ENCODE data around the gene CALML6. TPM values are rescaled to one million over a fixed set of nuclear protein-coding genes. Genes with fewer than 3 reads are reported as not detected.

CALML6 gene
- total and polyA plus RNA-seq, 10 of the 15 experiments (the other 5 are each of a cell fraction or from before 2014, with no cell fraction given), result 0.07 to 1.3 (median 0.21) TPM; not detected in 5

DNA sequence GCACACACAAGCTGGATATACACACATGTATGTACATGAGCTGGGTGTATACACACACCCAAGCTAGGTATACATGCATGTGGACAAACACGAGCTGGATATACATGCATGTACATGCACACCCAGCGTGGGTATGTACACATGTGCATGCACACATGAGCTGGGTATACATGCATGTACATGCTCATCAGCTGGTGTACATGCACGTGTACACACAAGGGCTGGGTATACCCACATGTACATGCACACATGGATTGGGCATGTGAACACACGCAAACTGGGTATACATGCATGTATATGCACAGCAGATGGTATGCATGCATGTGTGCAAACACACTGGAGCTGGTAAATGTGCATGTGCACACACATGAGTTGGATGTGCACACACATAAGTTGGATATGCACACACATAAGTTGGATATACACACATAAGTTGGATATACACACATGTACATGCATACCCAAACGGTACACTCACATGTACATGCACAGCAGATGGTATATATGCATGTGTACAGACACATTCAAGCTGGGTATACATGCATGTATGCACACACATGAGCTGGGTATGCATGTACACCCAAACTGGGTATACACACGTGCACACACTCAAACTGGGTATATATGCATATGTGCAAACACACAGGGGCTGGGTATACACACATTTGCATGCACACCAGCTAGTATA lies 16.7 kb upstream of the CALML6 start:
- intact Hi-C loops (cut with micrococcal nuclease; ENCODE audit: unreplicated experiment) (no loop called here), in situ Hi-C loops (cut with MboI) (no loop called here)
- FAIRE-seq (no peak), ATAC-seq (no peak), DNase-seq (ENCODE audit: low read depth, low spot score) (no peak)
- ChIA-PET SMC1A (ENCODE audit: uncharacterized antibody, unreplicated experiment) (interaction anchor here (1.2 to 1.7 kb wide), 3 partner anchors 7 to 70 kb away, joined by 3 to 5 read pairs (median 3); no protein-coding TSS in a partner anchor), CTCF (interaction anchor here (1.2 to 3.8 kb wide), 5 partner anchors 7 to 123 kb away, joined by 3 to 23 read pairs (median 4); no protein-coding TSS in a partner anchor), POLR2A (interaction anchor here (0.6 to 2.8 kb wide), 4 partner anchors 10 to 31 kb away, joined by 3 to 10 read pairs (median 3); no protein-coding TSS in a partner anchor), RAD21 (ENCODE audit: unreplicated experiment) (interaction anchor here (5.6 kb wide), 1 partner anchor 9 kb away, joined by 28 read pairs; no protein-coding TSS in a partner anchor)
- Histone ChIP-seq H3K36me3 (ENCODE audit: control insufficient read depth in 2 of 2, insufficient read depth in 2 of 2, low read length in 1 of 2) (no peaks in the 10 kb centered on the region), H3K27me3 (replicated peaks in 1 of 2; ENCODE audit: control insufficient read depth in 2 of 2, insufficient read depth in 2 of 2, low read length in 1 of 2) (no peaks in the 10 kb centered on the region), H3K79me2 (ENCODE audit: control insufficient read depth, insufficient read depth, low read length) (no peaks in the 10 kb centered on the region), H3K4me2 (ENCODE audit: control insufficient read depth, insufficient read depth) (no peak overlapping the region), H3K9ac (ENCODE audit: control insufficient read depth, insufficient read depth, low read length) (no peak overlapping the region), H4K20me1 (ENCODE audit: control insufficient read depth, insufficient read depth) (no peaks in the 10 kb centered on the region), H2AFZ (ENCODE audit: control insufficient read depth, low read depth, low read length) (no peak overlapping the region), H3K9me3 (replicated peaks; ENCODE audit: control insufficient read depth, insufficient read depth, low read length) (no peaks in the 10 kb centered on the region; the same call in 2 of the 3 replicates), H3K27ac (ENCODE audit: control insufficient read depth, insufficient read depth) (no peak overlapping the region), H3K4me3 (no peak overlapping the region), H3K4me1 (ENCODE audit: control insufficient read depth, insufficient read depth, low read length) (peaks cover 9% of the 10 kb centered on the region)
- no TSS peak for BruUV-seq (replicated peaks)
- TF ChIP-seq PAX8 (IDR thresholded peaks at IDR 0.05) (0 out of 2 replicates have a peak, but pooled peaks have one; percentile 60), RELA (IDR thresholded peaks at IDR 0.05; ENCODE audit: borderline replicate concordance, partially characterized antibody) (no peak), MTA3 (IDR thresholded peaks at IDR 0.05; ENCODE audit: borderline replicate concordance, low read length) (no peak), SMAD1 (IDR thresholded peaks at IDR 0.05; ENCODE audit: low read depth, partially characterized antibody) (no peak), BHLHE40 (IDR thresholded peaks at IDR 0.05; ENCODE audit: borderline replicate concordance in 1 of 2, low read depth in 2 of 2, low read length in 1 of 2) (no peak)
- TF ChIP-seq, protein P1, sequence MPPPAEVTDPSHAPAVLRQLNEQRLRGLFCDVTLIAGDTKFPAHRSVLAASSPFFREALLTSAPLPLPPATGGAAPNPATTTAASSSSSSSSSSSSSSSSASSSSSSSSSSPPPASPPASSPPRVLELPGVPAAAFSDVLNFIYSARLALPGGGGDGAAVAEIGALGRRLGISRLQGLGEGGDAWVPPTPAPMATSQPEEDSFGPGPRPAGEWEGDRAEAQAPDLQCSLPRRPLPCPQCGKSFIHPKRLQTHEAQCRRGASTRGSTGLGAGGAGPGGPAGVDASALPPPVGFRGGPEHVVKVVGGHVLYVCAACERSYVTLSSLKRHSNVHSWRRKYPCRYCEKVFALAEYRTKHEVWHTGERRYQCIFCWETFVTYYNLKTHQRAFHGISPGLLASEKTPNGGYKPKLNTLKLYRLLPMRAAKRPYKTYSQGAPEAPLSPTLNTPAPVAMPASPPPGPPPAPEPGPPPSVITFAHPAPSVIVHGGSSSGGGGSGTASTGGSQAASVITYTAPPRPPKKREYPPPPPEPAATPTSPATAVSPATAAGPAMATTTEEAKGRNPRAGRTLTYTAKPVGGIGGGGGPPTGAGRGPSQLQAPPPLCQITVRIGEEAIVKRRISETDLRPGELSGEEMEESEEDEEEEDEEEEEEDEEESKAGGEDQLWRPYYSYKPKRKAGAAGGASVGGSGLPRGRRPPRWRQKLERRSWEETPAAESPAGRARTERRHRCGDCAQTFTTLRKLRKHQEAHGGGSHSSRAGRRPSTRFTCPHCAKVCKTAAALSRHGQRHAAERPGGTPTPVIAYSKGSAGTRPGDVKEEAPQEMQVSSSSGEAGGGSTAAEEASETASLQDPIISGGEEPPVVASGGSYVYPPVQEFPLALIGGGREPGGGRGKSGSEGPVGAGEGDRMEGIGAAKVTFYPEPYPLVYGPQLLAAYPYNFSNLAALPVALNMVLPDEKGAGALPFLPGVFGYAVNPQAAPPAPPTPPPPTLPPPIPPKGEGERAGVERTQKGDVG (CRISPR knock-in tag; IDR thresholded peaks at IDR 0.05), result no peak
- TF ChIP-seq, protein P2, sequence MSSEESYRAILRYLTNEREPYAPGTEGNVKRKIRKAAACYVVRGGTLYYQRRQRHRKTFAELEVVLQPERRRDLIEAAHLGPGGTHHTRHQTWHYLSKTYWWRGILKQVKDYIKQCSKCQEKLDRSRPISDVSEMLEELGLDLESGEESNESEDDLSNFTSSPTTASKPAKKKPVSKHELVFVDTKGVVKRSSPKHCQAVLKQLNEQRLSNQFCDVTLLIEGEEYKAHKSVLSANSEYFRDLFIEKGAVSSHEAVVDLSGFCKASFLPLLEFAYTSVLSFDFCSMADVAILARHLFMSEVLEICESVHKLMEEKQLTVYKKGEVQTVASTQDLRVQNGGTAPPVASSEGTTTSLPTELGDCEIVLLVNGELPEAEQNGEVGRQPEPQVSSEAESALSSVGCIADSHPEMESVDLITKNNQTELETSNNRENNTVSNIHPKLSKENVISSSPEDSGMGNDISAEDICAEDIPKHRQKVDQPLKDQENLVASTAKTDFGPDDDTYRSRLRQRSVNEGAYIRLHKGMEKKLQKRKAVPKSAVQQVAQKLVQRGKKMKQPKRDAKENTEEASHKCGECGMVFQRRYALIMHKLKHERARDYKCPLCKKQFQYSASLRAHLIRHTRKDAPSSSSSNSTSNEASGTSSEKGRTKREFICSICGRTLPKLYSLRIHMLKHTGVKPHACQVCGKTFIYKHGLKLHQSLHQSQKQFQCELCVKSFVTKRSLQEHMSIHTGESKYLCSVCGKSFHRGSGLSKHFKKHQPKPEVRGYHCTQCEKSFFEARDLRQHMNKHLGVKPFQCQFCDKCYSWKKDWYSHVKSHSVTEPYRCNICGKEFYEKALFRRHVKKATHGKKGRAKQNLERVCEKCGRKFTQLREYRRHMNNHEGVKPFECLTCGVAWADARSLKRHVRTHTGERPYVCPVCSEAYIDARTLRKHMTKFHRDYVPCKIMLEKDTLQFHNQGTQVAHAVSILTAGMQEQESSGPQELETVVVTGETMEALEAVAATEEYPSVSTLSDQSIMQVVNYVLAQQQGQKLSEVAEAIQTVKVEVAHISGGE (CRISPR knock-in tag; IDR thresholded peaks at IDR 0.05), result no peak
- TF ChIP-seq, protein P3, sequence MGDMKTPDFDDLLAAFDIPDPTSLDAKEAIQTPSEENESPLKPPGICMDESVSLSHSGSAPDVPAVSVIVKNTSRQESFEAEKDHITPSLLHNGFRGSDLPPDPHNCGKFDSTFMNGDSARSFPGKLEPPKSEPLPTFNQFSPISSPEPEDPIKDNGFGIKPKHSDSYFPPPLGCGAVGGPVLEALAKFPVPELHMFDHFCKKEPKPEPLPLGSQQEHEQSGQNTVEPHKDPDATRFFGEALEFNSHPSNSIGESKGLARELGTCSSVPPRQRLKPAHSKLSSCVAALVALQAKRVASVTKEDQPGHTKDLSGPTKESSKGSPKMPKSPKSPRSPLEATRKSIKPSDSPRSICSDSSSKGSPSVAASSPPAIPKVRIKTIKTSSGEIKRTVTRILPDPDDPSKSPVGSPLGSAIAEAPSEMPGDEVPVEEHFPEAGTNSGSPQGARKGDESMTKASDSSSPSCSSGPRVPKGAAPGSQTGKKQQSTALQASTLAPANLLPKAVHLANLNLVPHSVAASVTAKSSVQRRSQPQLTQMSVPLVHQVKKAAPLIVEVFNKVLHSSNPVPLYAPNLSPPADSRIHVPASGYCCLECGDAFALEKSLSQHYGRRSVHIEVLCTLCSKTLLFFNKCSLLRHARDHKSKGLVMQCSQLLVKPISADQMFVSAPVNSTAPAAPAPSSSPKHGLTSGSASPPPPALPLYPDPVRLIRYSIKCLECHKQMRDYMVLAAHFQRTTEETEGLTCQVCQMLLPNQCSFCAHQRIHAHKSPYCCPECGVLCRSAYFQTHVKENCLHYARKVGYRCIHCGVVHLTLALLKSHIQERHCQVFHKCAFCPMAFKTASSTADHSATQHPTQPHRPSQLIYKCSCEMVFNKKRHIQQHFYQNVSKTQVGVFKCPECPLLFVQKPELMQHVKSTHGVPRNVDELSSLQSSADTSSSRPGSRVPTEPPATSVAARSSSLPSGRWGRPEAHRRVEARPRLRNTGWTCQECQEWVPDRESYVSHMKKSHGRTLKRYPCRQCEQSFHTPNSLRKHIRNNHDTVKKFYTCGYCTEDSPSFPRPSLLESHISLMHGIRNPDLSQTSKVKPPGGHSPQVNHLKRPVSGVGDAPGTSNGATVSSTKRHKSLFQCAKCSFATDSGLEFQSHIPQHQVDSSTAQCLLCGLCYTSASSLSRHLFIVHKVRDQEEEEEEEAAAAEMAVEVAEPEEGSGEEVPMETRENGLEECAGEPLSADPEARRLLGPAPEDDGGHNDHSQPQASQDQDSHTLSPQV (IDR thresholded peaks at IDR 0.05), result no peak
- WGBS (ENCODE audit: insufficient coverage, insufficient replicate concordance, low lambda C conversion rate, missing lambda C conversion rate), result 46% methylated on average over 6 of the region's 6 CpGs

Data from GM12878 (cell line).